Measurements from ENCODE around the gene BRCC3. TPM values are rescaled to one million over a fixed set of nuclear protein-coding genes. Genes with fewer than 3 reads are reported as not detected.

The BRCC3 gene
- total RNA-seq, 4 donors from 2014 or later = 8.8 to 16.2 (median 10.4) TPM

DNA sequence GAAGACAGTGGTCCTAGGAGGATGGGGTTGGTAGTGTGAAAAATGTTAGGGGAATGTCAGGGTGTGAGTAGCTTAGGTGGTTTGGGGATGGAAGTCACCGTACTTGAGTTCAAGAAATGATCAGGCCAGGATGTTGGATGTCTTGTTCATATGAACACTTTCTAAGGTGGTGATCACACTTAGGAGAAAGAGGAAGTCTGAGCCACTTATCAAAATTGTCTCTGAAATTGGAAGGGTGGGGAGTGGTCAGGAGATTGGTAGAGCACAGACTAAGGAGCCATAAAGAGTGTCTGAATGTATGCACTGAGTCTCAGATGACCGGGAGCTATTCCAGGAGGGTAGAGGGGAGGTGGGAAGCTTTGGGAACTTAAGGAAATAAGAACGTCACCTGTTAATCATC lies 17.7 kb upstream of the BRCC3 start:
- DNase-seq (ENCODE audit: low spot score in 2 of 2) = no peak
- Histone ChIP-seq H3K27me3 (no peaks in the 10 kb centered on the region), H3K36me3 (peaks cover 10% of the 10 kb centered on the region), H3K4me1 (peaks cover 5% of the 10 kb centered on the region), H3K4me3 (no peak overlapping the region), H3K27ac (no peak overlapping the region), H3K9me3 (no peaks in the 10 kb centered on the region)
- WGBS = 68% methylated on average over 3 of the region's 3 CpGs
- TF ChIP-seq POLR2AphosphoS5 (IDR thresholded peaks at IDR 0.05) = no peak
- TF ChIP-seq POLR2A (IDR thresholded peaks at IDR 0.05) = no peak
- no peak for TF ChIP-seq EP300 (IDR thresholded peaks at IDR 0.05)
- TF ChIP-seq, protein P1, sequence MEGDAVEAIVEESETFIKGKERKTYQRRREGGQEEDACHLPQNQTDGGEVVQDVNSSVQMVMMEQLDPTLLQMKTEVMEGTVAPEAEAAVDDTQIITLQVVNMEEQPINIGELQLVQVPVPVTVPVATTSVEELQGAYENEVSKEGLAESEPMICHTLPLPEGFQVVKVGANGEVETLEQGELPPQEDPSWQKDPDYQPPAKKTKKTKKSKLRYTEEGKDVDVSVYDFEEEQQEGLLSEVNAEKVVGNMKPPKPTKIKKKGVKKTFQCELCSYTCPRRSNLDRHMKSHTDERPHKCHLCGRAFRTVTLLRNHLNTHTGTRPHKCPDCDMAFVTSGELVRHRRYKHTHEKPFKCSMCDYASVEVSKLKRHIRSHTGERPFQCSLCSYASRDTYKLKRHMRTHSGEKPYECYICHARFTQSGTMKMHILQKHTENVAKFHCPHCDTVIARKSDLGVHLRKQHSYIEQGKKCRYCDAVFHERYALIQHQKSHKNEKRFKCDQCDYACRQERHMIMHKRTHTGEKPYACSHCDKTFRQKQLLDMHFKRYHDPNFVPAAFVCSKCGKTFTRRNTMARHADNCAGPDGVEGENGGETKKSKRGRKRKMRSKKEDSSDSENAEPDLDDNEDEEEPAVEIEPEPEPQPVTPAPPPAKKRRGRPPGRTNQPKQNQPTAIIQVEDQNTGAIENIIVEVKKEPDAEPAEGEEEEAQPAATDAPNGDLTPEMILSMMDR (IDR thresholded peaks at IDR 0.05) = no peak

DNA sequence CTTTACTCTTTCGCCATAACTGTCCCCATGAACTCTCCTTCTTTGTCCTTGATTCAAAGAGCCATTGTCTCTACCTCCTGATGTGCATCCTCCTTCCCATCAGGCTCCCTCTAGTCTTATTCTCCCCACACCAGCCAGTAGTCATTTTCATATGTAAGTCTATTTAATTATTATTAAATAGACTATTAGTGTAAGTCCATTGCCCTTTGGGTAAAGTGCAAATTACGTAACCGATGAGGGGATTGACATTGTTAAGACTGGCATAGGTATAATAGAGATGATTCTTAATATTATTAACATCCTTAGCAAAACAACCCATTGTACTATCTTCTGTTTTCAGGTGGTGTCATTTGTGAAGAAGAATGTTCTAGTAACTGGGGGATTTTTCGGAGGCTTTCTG lies 17.1 kb upstream of the BRCC3 start:
- no peaks in the 10 kb centered on the region for H3K27me3 ChIP-seq
- no peak for TF ChIP-seq POLR2AphosphoS5 (IDR thresholded peaks at IDR 0.05)
- TF ChIP-seq, protein P1 (IDR thresholded peaks at IDR 0.05) = no peak
- no peak for TF ChIP-seq EP300 (IDR thresholded peaks at IDR 0.05)
- no peak for TF ChIP-seq POLR2A (IDR thresholded peaks at IDR 0.05)
- 86% methylated on average over 4 of the region's 4 CpGs for WGBS
- no peak overlapping the region for H3K4me3 ChIP-seq
- H3K4me1 ChIP-seq = peaks cover 5% of the 10 kb centered on the region
- H3K9me3 ChIP-seq = no peaks in the 10 kb centered on the region
- peaks cover 10% of the 10 kb centered on the region for H3K36me3 ChIP-seq
- H3K27ac ChIP-seq = no peak overlapping the region
- DNase-seq (ENCODE audit: low spot score in 2 of 2) = no peak

DNA sequence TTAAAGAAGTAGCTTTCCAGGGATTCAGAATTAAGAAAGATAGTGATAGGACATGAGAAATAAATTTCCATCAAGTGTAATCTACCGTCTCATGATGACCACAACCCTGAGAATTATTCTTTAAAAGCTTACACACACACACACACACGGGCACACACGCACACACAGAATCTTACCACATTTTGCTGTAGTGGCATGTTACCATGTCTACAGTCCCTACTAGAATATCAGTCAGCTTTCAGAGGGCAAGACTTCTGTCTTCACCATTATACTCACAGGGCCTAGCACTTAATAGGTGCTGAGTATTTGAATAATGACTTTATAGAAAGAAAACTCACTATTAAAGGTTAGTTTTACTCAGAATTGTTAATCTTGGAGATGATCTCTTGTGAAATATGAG lies 15.8 kb upstream of the BRCC3 start:
- TF ChIP-seq, protein P1 (IDR thresholded peaks at IDR 0.05) = no peak
- TF ChIP-seq POLR2A (IDR thresholded peaks at IDR 0.05) (no peak), POLR2AphosphoS5 (IDR thresholded peaks at IDR 0.05) (no peak), EP300 (IDR thresholded peaks at IDR 0.05) (no peak)
- Histone ChIP-seq H3K27ac (no peak overlapping the region), H3K4me1 (peaks cover 5% of the 10 kb centered on the region), H3K9me3 (no peaks in the 10 kb centered on the region), H3K27me3 (no peaks in the 10 kb centered on the region), H3K36me3 (peaks cover 12% of the 10 kb centered on the region), H3K4me3 (no peak overlapping the region)
- no peak for DNase-seq (ENCODE audit: low spot score in 2 of 2)
- WGBS = 82% methylated on average over 3 of the region's 3 CpGs

DNA sequence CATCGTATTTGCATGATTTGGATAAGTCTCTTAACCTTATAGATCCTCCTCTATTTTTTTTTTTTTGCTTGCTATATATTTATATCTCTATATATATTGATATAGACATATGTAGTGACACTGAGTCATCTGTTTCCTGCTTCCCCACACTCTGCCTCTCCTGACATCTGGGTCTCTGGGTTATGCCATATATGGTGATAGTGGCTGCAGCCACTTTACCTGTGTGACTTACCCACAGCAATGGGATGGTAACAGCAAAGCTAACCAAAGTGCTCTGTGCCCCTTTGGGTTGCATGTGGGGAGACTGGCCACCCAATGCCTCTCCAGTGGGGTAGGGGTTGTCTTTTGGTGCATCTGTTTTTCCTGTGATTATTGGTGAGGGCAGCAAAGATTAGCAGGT lies 14.8 kb upstream of the BRCC3 start:
- WGBS = 86% methylated on average over 1 of the region's 1 CpG
- Histone ChIP-seq H3K27ac (no peak overlapping the region), H3K9me3 (no peaks in the 10 kb centered on the region), H3K27me3 (no peaks in the 10 kb centered on the region), H3K4me1 (peaks cover 5% of the 10 kb centered on the region), H3K36me3 (peaks cover 13% of the 10 kb centered on the region), H3K4me3 (no peak overlapping the region)
- no peak for TF ChIP-seq EP300 (IDR thresholded peaks at IDR 0.05)
- TF ChIP-seq POLR2A (IDR thresholded peaks at IDR 0.05) = no peak
- TF ChIP-seq, protein P1 (IDR thresholded peaks at IDR 0.05) = no peak
- no peak for TF ChIP-seq POLR2AphosphoS5 (IDR thresholded peaks at IDR 0.05)
- no peak for DNase-seq (ENCODE audit: low spot score in 2 of 2)

DNA sequence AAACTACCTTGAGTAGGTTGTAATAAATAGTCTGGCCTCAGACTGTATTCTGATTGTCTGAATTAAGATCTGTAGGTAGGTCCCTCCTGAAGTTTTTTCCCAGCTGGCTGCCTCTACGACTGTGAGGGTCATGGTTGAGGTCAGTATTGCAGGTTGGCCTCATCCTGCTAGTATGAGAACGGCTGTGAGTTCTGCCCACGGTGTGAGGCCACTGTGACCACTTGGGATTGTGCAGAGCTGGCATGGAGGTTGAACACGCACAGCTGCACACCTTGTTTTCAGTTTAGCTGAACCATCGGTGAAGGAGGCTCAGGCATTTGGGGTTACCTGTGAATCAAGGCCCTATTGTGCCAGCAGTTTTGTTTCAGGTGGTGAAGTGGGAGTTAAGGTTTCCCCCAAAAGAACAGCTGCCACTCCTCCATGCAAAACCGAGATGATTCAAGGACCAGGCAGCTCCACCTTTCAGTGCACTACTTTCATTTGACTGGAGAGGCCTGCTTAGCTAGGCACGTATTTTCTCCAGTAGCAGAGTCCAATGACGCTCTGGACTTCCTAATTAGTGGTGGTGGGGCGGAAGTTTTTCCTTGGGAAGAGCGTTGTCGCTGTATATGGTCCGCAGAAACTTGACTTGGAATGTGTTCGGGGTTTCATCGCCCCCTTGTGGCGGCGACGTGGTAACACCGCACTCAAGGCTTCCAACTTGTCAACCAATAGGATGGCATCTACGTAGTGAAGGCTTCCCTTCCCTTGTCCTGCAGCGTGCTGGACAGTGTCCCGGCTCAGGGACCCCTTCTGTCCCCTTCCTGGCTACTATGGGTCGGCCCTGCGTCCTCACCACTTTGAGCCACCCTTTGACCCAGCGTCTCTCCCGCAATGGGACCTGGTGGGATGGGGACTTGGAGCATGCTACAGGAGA lies 14.2 kb upstream of the BRCC3 start:
- 29% methylated on average over 24 of the region's 25 CpGs for WGBS
- DNase-seq (ENCODE audit: low spot score in 2 of 2) = peak in 1 of 2 donors; percentile 73
- TF ChIP-seq, protein P1 (IDR thresholded peaks at IDR 0.05) = peak; percentile 24 to 62
- TF ChIP-seq POLR2AphosphoS5 (IDR thresholded peaks at IDR 0.05) = no peak
- Histone ChIP-seq H3K4me1 (peaks cover 5% of the 10 kb centered on the region), H3K9me3 (no peaks in the 10 kb centered on the region), H3K27ac (no peak overlapping the region), H3K27me3 (no peaks in the 10 kb centered on the region), H3K36me3 (peaks cover 13% of the 10 kb centered on the region), H3K4me3 (peak overlapping the region; percentile 5)

Data from suprapubic skin (tissue), 4 donors.